NCI-H187 treated with DMSO at 0.1 percent for 48 hours (cell line): ENCODE data around the gene CACNA2D4.

Experiments used
- DNase-seq: peaks from one replicate; lab custom pipeline; 2025; lab: John Stamatoyannopoulos, UW

The CACNA2D4 gene

GRCh38 chr12:1815814-1816729 lies 102.4 kb downstream of the CACNA2D4 start:
- no peak for DNase-seq

DNA sequence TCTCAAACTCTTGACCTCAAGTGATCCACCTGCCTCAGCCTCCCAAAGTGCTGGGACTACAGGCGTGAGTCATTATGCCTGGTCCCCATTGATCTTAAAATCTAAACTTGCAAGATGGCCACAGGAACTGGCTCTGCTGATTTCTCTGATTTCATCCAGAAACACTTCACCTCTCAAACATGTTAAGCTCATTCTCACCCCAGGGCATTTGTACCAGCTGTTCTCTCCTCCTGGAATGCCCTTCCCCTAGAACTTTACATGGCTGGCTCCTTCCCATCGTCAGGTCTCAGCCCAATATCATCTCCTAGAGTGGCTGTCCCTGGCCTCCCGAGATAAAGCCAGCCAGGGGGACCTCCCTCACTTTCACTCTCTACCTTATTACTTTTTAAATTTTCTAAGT lies 103.3 kb downstream of the CACNA2D4 start:
- no peak for DNase-seq

DNA sequence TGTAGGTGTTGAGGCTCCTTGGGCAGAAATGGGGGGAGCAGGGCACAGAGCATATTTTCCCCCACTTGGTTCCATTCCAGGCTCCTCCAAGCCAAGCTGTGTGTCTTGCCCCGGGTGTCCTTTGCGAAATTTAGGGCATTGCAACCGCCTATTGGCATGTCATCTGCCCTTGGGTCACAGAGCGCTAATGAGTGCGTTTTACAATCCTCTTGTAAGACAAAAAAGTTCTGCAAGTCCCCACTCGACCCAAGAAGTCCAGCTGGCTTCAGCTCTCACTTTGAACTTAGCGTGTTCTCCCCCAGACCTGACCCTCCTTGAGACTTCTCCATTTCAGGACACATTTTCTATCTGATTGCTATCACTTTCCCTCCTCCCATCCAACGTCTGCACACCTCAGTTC lies 104.2 kb downstream of the CACNA2D4 start:
- no peak for DNase-seq

DNA sequence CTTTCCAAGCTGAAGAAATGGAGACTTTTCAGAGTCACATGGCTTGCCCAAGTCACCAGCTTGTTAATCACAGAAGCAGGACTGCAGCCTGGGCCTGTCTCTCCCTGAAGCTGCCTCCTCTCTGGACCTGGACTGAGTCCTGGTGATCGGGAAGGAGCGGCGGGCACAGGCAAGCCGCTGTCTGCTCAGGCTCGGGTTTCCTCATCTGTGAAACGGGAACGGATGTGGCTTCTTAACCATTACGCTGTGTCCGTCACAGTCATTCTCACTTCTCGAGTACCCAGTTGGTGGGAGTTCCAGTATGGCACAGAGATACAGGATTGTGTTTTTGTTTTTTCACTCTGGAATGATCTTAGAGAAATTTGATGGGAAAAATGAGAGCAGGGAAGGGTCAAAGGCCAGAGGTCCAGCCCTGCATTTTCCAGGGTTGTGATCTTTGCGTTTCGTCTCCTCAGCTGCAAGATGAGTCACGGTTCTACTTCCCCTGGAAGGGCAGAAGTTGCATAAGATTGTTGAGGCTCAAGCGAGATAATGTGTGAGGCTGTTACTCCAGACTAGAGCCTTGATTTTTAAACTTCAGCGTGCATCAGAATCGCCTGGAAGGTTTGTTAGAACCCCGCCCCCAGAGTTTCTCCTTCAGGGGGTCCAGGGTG lies 105.7 kb downstream of the CACNA2D4 start:
- no peak for DNase-seq

DNA sequence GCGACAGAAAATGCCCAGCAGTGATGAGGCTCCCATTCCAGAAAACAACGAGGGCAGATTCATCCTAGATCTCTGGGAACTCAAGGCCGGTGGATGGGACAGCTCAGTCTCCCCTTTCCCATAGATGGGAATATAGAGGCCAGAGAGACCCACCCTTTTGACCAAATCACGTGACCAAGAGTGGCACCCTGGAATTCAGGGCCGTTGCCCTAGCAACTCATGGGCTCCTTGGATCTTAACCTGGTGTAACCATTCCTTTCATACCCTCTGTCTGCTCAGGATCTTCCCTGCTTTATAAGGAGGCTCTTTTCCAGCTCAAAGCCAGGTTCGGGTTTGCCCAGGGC lies 106.5 kb downstream of the CACNA2D4 start:
- DNase-seq: no peak

DNA sequence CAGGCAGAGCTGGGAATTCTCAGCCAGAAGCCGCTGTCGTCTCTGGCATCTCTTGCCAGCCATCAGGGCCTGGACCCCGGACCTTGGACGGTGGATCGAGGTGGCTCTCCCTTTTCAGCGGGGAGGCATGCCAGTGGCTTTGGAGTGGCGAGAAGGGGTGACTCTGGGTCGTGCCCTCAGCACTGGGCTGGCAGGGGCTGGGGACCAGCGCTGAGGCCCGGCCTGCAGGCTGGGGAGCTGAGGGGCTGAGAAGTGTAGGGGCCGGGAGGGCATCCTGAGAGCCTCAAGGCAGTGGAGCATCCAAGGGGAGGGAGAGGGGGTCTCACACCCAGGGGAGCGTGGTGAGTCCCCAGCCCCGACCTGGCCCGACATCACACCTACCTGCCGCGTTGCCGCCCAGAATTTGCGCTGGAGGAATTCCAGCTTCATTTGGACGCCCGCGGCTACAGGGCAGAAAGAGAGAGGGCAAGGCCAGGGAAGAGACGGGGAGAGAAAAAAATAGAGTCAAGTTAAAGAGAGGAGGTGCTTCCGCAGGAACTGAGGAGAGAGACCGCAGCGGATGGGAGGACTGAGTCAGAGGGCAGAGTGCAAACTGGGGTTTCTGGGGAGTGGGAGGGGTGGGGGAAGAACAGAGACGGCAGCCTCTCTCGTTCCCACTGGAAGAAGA lies 107.0 kb downstream of the CACNA2D4 start:
- no peak for DNase-seq

DNA sequence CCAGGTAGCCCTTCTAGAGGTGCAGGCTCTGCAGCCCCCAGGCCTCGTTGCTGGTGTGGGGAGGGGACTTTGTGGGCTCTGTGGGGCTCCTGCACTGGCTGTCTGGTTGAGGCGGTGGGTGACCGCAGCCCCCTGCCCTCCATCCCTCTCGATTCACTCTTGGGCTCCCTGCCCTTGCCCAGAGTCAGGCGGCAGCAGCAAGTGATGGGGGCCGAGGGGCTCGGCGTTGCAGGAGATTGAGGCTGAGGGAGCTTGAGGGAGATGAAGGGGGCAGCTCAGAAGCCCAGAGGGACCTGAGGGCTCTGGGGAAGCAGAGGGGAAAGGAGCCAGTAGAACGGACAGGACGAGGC lies 107.5 kb downstream of the CACNA2D4 start:
- no peak for DNase-seq

DNA sequence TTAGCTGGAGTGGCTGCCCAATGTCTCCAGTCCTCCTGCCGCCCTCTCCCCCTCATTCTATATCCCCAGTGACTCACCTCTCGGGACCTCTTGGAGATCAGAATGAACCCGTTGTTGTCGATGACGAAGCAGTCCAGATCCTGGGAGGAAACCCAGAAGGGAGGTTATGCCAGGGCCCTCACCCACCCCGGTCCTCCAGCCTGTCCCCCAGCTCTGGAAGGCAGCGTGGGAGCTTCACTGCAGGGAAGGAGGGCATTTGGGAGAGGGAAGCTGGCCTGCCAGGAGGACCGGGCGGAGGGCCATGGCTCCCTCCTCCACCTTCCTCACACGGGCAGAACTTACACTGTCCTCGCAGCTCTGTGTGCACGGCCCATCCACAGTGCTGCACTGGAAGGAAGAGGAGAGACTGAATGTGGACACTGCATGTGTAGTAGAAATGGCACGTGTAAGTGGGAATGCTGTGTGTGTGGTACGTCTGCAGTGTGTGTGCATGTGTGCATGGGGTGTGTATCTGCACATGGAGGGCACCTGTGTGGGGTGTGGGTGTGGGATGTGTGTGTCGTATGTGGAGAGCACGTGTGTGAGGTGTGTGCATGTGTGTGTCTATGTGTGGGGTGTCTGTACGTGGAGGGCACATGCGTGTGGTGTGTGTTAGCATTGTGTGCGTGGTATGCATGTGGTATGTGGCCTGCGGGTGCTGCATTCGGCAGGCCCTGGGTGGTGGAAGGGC lies 108.1 kb downstream of the CACNA2D4 start:
- no peak for DNase-seq

DNA sequence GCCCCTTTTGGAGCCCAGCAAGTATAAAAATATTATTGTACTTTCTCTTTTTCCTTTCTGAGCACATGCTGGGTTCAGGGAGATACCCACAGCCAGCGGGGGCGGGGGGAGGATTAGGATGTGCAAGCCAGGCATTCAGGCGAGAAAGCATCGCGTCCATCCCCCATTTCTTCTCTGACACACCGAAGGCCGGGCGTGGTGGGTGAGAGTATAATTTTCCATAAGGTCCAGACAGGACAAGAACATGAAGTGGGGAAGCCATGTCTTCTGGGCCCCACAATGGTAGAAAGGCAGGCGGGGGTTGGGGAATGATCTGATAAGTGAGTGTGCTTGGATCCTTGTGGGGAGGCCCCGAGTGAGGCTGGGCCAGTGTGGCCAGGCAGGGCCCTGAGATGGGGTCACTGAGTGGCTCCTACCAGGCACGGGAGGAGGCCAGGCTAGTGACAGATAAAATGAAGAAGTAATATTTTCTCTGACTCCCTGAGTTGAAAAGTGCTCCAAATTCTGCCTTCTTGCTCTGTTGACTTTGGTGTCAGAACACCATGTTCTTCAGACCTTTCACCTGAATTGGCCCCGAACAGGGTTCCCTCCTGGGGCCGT lies 108.8 kb downstream of the CACNA2D4 start:
- no peak for DNase-seq

DNA sequence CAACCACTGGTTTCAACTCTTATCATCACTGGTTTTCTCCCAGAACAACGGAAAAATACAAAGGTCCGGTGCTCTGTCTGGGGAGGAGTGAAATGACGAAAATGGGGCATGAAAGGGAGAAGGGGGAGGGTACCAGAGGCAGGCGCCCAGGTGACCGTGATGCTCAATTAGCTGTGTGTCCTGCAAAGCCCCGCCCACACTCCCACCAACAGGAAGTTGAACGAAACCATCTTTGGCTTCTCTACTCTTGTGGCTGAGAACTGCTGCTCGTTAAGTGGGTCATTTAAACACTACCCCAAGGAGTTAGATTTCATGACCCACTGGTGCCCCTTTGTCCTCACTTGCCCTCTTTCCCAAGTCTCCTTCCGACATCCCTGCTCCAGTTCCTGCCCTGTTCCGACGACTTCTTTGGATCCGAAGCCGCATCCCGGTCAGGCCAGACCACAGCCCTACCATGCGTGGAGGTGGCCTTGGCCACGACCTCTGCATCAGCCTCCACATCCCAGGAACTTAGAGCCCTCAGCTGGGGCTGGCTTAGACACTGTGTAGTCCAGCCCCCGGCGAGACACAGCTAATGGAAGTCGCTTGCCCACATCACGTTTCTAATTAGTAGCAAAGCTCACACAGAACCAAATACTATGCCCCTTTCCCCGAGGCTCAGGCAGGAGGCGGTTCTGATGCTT lies 109.5 kb downstream of the CACNA2D4 start:
- no peak for DNase-seq

DNA sequence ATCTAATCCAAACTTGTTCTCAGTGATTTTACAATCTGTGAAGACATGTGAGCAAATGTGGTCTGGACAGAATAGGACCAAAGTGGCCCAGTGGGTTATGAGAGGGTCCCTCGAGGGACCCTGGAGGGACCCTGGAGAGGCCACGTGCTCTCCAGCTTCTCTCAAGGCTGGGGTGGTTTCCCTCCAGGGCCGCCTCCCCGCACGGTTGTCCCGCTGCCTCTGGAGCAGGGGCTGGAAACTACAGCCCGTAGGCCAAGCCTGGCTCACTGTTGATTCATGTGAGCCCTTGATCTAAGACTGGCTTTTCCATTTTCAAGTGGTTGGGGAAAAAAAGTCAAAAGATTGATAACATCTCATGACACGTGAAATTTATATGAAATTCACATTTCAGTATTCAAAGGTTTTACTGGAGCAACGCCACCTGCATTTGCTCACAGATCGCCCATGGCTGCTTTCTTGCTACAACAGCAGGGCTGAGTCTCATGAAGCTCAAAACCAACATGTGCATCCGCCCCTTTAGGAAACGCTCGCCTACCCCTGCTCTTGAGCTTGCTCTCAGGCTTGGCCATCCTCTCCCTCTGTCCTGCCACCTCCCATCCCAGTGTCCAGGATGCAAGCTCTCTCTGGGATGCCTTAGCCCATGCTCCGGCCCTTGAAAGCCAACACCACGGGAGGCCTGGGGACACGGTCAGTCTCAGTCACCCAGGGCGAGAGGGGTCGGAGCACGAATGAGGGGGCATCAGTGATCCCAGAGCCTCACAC lies 110.2 kb downstream of the CACNA2D4 start:
- DNase-seq: no peak

- no peak for DNase-seq
These were observed 111.2 kb downstream of the CACNA2D4 start for GRCh38 chr12:1807087-1807860.

- no peak for DNase-seq
These were observed 112.0 kb downstream of the CACNA2D4 start for GRCh38 chr12:1806301-1807086.

DNA sequence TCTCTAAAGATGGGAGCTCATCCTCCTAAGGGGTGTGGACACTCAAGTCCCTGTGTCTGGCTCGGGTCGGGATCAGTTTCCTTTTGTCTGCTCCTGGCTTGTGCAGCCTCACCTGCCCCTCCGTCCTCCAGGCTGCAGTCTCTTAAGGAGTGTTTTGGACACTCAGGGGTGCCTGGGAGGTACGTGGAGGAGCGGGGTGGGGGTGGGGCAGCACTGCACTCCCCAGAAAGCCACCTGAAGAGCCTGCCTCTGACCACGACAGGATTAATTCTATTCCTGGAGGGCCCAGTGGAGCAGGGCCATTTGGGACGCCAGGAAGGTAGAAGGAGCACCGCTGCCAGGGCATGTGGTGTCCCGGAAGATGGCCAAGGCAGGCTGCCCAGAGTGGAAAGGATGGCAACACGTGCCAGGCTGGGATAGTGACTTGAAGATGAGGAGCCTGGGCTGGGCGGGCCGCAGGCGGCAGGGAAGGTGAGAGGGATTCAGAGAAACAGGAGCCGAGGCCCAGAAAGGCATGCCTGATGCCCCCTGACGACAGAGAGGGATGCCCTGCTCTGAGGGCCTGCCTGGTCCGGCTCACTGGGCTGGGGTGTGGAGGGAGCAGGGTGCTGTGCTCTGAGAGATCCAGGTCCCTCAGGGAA lies 112.9 kb downstream of the CACNA2D4 start:
- DNase-seq: no peak

- no peak for DNase-seq
These were observed 113.7 kb downstream of the CACNA2D4 start for GRCh38 chr12:1804545-1805332.

DNA sequence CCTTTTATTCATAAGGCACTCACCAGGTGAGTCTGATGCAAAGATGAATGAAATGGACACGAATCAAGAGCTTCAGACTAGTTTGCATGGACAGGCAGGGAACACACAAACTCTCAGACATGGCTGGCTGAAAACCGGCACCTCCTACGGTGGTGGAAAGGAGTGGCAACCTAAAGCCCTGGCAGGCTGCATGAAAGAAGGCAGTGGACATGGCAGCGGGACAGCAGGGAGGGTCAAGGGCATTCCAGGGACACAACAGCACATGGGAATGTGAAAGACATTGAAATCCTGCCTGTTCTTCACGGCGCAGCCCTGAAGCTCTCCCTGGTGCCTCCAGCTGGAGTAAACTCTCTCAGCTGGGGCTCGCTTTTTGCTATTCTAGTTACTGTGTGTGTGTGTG lies 114.7 kb downstream of the CACNA2D4 start:
- no peak for DNase-seq

DNA sequence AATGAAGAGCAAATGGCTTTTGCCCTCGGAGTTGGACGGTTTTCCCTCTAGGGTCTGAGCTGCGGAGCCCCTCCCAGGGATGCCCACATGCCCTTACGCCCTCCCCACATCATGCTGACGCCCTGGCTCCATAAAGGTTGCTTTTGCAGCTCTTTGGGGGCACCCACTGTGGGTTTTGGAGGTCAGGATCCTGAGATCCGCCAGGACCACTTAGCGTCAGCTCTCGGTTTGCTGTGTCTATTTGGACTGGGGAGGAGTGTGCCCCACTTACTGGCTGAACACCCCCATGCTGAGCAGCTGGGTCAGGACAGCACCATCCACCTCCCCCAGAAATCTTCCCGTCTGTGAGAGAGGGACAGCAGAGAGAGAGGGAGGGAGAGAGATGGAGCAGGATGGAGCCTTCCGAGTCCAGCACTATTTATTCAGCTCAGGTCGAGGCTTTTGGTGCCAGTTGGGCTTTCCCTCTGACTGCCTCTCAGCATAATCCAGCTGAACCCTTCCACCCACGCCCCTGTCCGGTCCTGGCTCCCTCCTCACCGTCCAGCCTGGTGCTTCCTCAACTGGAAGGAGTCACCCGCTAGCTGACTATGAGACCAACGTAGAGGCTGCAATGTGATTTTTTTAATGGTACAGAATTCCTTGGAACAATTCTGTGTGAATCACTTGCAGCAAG lies 117.0 kb downstream of the CACNA2D4 start:
- no peak for DNase-seq
